GDM1 (cell line): ENCODE data around the gene PPIP5K1.
A peak's percentile ranks its signal among the peaks of the same experiment; 100 is the strongest.
"Not testable (repeated sequence)": the region's sequence is repeated elsewhere in the genome, so short reads cannot be mapped to it uniquely, and the experiment has no call there.

Source experiments
- DNase-seq: peaks from one replicate; lab custom pipeline; 2025; lab: John Stamatoyannopoulos, UW

PPIP5K1 gene

GRCh38 chr15:43544266-43544665 is 45.7 kb downstream of the PPIP5K1 start:
- DNase-seq = no peak

- no peak for DNase-seq
These were observed 48.2 kb downstream of the PPIP5K1 start for GRCh38 chr15:43541785-43542184.

GRCh38 chr15:43538091-43538490 is 51.9 kb downstream of the PPIP5K1 start:
- no peak for DNase-seq

GRCh38 chr15:43534897-43535296 is 55.1 kb downstream of the PPIP5K1 start:
- DNase-seq = no peak

GRCh38 chr15:43532826-43533225 is 57.2 kb downstream of the PPIP5K1 start:
- not testable (repeated sequence) for DNase-seq

GRCh38 chr15:43531018-43531670 is 58.9 kb downstream of the PPIP5K1 start:
- no peak for DNase-seq

- no peak for DNase-seq
These were observed 60.2 kb downstream of the PPIP5K1 start for GRCh38 chr15:43529587-43530345.

- DNase-seq = no peak
These were observed 60.9 kb downstream of the PPIP5K1 start for GRCh38 chr15:43529141-43529540.

GRCh38 chr15:43528542-43529007 is 61.4 kb downstream of the PPIP5K1 start:
- no peak for DNase-seq

GRCh38 chr15:43527802-43528541 is 62.0 kb downstream of the PPIP5K1 start:
- no peak for DNase-seq

GRCh38 chr15:43527016-43527801 is 62.8 kb downstream of the PPIP5K1 start:
- DNase-seq = no peak

- DNase-seq = no peak
These were observed 63.6 kb downstream of the PPIP5K1 start for GRCh38 chr15:43526261-43526930.

GRCh38 chr15:43525131-43525530 is 64.9 kb downstream of the PPIP5K1 start:
- DNase-seq = no peak

- DNase-seq = no peak
These were observed 65.7 kb downstream of the PPIP5K1 start for GRCh38 chr15:43524254-43524845.

GRCh38 chr15:43523646-43524045 is 66.4 kb downstream of the PPIP5K1 start:
- no peak for DNase-seq

GRCh38 chr15:43522247-43522646 is 67.8 kb downstream of the PPIP5K1 start:
- DNase-seq = no peak

GRCh38 chr15:43521419-43521818 is 68.6 kb downstream of the PPIP5K1 start:
- no peak for DNase-seq

- no peak for DNase-seq
These were observed 69.9 kb downstream of the PPIP5K1 start for GRCh38 chr15:43520138-43520537.

GRCh38 chr15:43519196-43519595 is 70.8 kb downstream of the PPIP5K1 start:
- no peak for DNase-seq

- peak; percentile 65 for DNase-seq
These were observed 71.7 kb downstream of the PPIP5K1 start for GRCh38 chr15:43518197-43518761.
